ENCODE measurements around the gene SLC4A7. TPM values are rescaled to one million over a fixed set of nuclear protein-coding genes. Genes with fewer than 3 reads are reported as not detected.
"Not testable (repeated sequence)": the region's sequence is repeated elsewhere in the genome, so short reads cannot be mapped to it uniquely, and the experiment has no call there.

SLC4A7 gene
- total RNA-seq, 1 experiment from 2014 or later, result 56.9 TPM

DNA sequence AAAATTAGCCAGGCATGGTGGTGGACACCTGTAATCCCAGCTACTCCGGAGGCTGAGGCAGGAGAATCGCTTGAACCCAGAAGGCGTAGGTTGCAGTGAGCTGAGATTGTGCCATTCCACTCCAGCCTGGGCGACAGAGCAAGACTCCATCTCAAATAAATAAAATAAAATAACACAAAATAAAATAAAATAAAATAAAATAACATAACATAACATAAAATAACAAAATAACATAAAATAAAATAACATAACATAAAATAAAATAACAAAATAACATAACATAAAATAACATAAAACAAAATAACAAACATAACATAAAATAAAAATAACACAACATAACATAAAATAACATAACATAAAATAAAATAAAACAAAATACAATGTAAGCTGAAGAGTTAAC lies 45.8 kb downstream of the SLC4A7 start:
- not testable (repeated sequence) for DNase-seq (ENCODE audit: extremely low read depth, low read depth)

DNA sequence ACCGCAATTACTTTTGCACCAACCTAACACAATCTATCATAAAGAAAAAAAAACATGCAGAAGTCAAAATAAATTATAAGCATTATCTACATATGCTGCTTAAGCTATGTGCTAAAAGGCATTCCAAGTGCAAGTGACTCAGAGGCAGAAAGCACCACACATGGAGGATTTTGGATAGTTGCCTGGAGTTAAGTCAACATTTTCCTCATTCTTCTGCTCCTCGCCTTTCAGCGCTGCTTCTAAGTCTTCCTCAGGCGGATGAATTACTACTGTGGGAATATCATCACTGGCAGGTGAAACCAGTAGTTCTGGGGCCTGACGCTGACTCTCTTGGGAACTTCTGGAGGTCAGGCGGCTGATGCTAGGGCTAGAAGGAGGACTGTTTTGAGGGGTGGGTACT lies 53.1 kb downstream of the SLC4A7 start:
- DNase-seq (ENCODE audit: extremely low read depth, low read depth), result no peak

DNA sequence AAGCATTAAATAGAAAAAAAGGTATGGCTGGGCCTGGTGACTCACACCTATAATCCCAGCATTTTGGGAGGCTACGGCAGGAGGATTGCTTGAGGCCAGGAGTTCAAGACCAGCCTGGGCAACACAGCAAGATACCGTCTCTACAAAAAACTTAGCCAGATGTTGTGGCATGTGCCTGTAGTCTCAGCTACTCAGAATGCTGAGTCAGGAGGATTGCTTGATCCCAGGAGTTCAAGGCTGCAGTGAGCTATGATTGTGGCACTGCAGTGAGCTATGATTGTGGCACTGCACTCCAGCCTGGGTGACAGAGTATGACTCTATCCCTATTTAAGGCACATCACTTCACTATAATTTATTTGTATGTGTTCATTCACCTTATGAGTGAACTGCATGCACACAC lies 54.3 kb downstream of the SLC4A7 start:
- DNase-seq (ENCODE audit: extremely low read depth, low read depth), result no peak

DNA sequence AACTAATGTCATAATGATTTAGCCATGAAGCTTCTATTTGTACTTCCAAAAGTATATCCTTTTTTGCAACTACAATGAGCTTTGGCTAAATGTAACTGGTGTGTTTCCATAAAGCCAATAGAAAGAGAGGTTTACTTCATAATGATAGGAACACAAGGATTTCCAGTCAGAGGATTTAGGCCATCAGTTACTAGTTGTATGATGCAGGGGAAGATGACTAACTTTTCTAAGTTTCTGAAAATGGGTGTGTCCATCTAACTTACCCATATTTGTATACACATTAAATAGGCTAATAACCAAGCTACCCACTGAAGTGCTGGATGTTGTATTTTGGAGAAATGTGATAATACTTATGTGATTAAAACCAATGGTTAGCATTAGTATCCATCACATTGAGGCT lies 55.7 kb downstream of the SLC4A7 start:
- no peak for DNase-seq (ENCODE audit: extremely low read depth, low read depth)

DNA sequence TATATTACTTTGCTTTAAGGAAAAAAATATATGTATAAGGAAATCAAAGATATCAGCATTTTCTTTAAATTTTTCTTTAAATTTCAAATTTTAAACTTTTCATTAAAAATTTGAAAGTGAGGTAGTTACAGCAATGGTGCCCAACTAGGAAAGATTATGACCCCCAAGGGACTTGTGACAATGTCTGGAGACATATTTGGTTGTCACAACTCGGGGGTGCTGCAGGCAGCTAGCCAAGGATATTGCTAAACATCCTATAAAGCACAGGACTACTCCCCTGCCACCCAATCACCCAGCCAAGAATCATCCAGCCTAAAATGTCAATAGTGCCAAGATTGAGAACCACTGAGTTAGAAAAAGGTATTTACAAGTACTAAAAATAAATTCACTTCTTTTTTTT lies 57.3 kb downstream of the SLC4A7 start:
- DNase-seq (ENCODE audit: extremely low read depth, low read depth), result no peak

DNA sequence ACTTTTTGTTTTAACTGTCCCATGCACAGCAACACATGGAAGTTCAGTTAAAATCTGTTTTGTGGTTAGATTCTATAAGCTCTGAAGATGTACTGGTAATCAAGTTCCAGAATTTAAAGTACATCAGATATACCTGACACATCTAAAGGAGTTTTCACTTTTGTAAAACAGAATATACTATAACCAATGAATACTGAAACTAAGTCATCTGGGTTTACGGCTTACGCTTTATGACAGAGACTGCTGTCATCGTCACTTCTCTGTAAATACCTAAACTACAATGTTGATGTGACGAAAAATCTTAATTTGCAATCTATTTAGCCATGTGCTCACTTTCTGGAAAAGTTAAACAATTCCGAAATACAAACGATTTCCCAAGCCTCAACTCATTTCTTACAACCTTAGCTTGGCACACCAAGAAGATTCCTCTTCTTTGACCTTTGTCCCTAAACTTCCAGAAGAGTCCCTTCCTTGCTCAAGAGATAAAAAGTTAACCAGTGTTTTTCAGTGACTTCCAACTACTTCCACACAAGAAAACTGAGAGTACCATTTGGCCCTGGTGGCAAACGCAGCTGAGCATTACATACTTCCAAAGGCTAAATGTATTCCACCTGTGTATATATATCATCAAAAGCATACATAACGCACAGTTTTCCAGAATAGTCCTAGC lies 58.2 kb downstream of the SLC4A7 start:
- no peak for DNase-seq (ENCODE audit: extremely low read depth, low read depth)

DNA sequence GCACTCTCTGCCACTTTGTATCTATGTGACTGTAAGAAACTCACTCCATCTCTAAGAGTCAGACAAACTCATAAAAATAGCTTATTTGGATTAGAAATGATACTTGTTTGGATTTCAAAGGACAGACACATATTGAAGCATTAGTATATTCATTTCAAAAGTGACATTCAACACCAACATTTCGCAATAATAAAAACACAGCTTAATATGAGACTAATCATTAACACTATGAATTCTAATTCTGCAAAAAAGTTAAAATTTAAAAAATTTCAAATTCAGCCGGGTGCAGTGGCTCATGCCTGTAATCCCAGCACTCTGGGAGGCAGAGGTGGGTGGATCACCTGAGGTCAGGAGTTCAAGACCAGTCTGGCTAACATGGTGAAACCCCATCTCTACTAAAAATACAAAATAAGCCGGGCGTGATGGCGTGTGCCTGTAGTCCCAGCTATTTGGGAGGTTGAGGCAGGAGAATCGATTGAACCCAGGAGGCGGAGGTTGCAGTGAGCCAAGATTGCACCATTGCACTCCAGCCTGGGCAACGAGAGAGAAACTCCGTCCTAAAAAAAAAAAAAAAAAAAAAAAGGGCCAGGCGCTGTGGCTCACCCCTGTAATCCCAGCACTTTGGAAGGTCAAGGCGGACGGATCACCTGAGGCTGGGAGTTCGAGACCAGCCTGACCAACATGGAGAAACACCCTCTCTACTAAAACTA lies 59.2 kb downstream of the SLC4A7 start:
- not testable (repeated sequence) for DNase-seq (ENCODE audit: extremely low read depth, low read depth)

DNA sequence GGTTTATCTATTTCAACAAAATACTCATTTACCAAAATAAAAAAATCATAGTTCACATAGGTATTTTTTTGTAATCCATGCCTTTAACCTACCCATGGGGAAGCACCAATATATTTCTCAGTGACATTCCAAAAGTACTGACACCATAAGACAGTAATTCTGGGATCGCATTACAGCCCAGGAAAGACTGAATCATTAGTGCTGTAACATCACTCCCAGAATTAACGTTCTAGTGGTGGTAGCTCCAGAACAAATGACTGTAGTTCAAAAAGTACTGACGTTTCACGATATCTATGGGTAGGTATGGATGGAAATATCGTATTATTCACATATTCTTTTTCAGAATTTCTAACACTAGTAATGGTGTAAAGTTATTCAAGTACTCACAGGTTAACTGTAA lies 60.7 kb downstream of the SLC4A7 start:
- no peak for DNase-seq (ENCODE audit: extremely low read depth, low read depth)

DNA sequence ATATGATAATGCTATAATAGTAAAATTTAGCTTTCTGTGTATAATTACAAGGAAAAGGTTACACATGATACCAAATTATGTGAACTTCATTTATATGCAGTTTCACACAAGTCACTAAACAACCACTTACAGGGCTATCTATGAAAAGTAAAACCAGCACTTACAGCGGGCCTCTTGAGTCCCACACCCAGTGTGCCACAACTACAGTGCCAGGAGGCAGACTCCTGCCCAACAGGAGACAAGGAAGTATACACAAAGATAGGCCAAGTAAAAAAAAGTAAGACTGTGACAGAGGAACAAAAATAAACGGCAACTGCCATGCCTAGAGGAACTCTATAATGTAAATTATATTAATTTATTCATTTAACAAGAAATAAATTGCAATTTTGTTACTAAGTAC lies 61.6 kb downstream of the SLC4A7 start:
- DNase-seq (ENCODE audit: extremely low read depth, low read depth), result no peak

DNA sequence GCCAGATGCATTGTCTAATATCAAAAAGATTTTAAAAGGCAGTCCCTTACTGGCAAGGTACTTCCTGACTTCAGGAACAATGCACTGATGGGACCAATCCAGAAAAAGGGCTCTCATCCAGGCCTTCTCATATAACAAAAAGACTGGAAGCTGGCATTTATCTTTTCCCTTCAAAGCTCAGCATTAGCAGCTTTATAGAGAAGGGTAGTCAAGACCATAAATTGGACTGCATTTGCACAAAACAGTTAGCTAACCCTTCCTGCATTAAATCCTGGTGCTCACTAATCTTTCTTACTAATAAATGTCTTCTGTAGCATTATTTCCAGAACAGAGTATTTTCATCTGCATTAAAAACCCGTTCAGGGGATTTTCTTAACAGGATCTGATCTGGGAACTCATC lies 69.0 kb downstream of the SLC4A7 start:
- DNase-seq (ENCODE audit: extremely low read depth, low read depth), result no peak

DNA sequence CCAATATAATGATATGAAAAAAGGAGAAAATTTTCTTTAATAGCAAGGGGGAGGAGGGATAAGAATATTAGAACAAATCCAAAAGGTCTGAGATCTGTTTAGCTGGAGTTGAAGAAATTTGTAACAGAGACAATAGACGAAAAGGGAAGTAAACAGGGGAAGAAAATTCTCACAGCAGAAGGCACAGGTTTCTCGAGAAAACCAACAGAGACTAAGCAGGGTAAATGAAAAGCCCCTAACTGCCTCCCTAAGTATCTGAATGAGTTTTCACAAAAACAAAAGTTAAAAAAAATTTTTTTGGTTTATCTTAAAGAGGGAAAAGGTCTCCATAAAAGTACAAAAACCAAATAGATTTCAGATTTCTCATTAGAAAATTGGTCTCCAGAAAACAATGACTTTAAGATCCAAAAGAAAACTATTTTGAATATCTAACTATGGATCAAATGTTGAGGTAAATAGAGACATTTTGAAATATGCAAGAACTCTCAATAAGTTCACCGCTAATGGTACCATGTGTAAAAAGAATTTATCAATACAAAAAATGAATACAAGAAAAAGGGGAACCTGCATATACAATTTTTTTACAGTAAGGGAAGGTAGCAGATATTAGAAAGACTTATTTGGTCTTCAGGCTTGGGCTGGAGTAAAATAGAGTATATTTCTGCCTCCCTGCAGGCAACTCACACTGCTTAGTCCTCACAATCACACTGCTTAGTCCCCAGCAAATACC lies 91.1 kb downstream of the SLC4A7 start:
- no peak for DNase-seq (ENCODE audit: extremely low read depth, low read depth)

DNA sequence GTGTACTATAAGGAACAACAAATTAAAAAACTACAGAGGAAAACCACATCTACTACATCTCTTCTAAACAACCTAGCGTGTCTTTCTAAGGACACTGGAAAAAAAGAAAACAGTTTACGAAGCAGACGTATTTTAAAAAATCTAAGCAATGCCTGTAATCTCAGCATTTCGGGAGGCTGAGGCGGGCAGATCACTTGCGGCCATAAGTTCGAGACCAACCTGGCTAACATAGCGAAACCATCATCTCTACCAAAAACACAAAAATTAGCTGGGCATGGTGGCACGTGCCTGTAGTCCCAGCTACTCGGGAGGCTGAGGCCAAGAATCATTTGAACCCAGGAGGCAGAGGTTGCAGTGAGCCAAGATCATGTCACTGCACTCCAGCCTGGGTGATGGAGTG lies 91.8 kb downstream of the SLC4A7 start:
- DNase-seq (ENCODE audit: extremely low read depth, low read depth), result not testable (repeated sequence)

DNA sequence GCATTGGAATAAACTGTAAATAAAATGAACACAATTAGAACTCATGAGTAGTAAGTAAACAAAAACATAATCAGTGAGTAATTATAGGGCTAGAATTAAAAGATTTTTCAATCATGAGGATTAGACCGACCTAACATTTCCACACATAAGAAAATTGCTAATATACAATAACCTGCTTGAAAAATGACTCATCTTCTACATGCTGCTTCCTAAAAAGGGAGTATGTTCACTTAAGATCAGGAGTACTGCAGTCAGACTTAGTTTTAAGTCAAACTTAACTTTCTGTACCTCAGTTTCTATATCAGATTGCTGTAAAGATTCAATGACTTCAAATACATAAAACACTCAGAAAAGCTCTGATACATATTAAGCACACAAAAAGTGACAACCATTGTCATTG lies 92.4 kb downstream of the SLC4A7 start:
- DNase-seq (ENCODE audit: extremely low read depth, low read depth), result no peak

DNA sequence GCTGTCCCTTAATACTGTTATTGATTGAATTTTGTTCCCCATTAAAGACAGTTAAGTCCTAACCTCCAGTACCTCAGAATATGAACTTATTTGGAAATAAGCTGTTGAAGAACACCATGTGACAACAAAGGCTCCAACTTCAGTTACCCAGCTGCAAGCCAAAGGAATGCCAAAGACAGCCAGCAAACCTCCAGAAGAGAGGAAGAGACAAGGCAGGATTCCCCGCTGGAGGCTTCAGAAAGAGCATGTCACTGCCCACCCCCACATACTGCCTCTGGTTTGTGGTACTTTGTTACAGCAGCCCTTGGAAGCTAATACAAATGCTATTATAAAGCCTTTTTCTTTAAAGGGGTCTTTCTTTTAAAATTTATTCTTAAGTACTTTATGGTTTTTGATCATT lies 96.6 kb downstream of the SLC4A7 start:
- DNase-seq (ENCODE audit: extremely low read depth, low read depth), result no peak

DNA sequence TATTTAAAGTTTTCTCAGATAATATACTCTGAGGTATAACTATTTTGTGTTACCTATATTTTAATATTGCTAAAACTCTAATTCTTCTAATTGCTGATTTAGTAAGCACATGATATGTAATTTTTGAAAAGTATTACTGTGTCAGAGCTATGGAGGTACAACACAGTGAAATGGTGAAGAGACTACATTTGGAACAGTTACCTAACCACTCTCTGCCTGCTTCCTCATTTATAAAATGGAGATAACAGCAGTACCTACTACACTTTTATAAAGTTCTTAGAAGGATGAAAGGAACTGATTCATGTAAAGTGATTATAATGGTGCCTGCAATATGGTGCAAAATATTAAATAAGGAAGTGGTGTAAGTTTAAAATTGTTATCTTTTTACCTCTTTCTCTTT lies 98.7 kb downstream of the SLC4A7 start:
- no peak for DNase-seq (ENCODE audit: extremely low read depth, low read depth)

DNA sequence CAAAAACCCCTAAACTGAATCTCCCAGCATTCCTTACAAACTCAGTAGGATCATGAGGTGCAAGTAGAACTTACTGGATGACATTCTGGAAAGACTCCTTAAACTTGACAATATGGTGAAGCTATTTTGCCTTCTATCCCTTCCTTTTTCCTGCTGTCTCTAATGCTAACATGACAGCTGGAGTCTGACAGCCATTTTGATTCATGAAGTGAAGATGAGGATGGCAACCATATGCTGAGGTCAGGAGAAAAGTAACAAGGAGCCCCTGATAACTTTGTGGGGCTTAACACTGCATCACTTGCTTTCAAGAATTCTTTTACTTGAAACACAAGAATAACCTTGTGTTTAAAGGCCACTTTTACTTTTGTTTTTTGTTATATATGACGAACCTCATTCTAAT lies 100.0 kb downstream of the SLC4A7 start:
- DNase-seq (ENCODE audit: extremely low read depth, low read depth), result no peak

DNA sequence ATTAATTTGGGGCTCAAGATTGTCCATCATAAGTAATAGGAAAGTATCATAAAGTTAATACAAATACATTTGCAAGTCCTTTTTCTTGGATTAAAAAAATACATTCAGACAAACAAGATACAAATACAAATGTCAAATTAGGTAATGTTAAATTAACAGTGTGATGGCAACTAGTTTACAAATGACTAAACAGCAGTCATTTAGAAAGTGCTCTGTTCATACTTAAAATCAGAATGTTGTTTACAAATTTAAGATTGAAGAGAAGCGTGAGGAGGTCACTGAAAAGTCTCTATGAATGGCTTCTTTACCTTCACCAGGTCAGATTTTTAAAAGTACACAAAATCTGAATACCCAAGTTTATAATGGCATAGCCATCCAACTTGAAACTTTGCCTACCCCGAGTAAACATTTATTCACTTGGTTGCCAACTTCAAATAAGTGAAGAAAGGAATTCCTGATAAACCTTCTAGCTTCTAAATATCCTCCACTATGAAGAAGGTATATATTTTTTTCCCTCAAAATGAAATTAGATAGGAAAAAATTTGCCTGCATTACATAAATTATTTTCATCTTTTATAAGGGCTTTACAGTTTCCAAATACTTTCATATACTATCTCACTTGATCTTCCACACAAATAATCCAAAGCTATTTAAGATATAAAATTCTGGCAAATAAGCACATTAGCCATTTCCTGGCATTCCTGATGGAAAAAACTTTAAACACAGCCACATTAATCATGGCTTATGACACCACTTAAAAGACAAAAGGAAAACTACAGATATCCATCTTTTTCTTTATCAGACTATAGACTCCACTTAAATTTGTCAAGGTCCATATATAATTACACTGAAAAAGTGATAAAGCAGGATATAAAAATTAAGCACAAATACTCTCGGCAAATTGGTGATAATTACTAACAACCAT lies 103.5 kb downstream of the SLC4A7 start:
- no peak for DNase-seq (ENCODE audit: extremely low read depth, low read depth)

DNA sequence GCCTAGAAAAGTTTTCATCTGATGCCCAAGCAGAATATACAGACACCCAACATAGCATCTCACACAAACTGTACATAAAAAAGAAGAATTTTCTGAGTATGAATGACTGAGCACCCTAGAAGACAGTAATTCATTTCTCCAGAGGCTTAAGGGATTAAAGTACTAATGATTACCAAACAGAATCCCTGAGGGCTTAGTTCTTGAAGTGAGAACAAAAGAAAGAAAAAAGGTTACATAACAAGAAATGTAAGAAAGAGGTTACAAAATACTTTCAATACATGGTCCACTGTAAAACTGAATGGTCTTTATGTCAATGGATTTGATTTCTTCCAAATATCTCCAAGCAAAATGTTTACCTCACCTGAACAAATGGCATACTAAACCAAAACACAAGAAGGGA lies 105.9 kb downstream of the SLC4A7 start:
- DNase-seq (ENCODE audit: extremely low read depth, low read depth), result no peak

DNA sequence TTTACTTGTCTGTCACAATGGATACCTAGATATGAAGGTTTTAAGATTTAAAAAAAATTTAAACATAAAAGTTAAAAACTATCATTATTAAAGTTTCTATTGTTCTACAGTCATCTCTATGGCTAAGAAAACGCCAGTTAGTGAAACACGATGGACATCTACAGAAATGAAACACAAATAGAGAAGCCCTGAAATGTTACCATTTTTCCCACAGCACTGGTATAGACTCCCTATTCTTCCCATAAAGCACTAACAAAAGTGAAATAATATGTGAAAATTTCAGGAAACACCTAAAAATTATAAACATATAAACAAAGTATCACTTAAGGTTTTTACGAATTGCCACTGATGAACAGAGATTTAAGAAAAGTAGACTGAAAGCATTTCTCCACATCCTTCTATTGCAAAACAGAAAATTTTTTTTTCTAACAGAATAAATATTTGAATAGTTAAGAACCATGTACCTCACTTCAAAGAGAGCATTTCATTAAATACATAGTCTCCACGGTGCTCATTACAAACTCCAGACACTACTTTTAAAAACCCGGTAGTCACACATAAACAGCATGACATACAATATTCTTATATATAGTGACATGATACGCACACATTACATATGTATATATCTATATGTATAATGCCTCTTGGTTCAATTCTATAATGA lies 107.9 kb downstream of the SLC4A7 start:
- DNase-seq (ENCODE audit: extremely low read depth, low read depth), result no peak

All from NCI-H460 (cell line).